NCI-H446 treated with DMSO at 0.1 percent for 48 hours (cell line): Measurements from ENCODE around the gene ZNF556.
"Not testable (repeated sequence)": the region's sequence is repeated elsewhere in the genome, so short reads cannot be mapped to it uniquely, and the experiment has no call there.

Experiments used
- DNase-seq: peaks from one replicate; lab custom pipeline; 2025; lab: John Stamatoyannopoulos, UW

The ZNF556 gene

GRCh38 chr19:2853015-2853606 is 14.0 kb upstream of the ZNF556 start:
- no peak for DNase-seq

- DNase-seq, result no peak
Observed at GRCh38 chr19:2854849-2855248, 12.3 kb upstream of the ZNF556 start.

- no peak for DNase-seq
Observed at GRCh38 chr19:2856457-2857050, 10.6 kb upstream of the ZNF556 start.

GRCh38 chr19:2858864-2859263 is 8.3 kb upstream of the ZNF556 start:
- DNase-seq, result no peak

GRCh38 chr19:2863816-2864215 is 3.3 kb upstream of the ZNF556 start:
- no peak for DNase-seq

- DNase-seq, result no peak
Observed at GRCh38 chr19:2865334-2866100, 1.6 kb upstream of the ZNF556 start.

- DNase-seq, result no peak
Observed at GRCh38 chr19:2866495-2867024, 575 bp upstream of the ZNF556 start.

DNA sequence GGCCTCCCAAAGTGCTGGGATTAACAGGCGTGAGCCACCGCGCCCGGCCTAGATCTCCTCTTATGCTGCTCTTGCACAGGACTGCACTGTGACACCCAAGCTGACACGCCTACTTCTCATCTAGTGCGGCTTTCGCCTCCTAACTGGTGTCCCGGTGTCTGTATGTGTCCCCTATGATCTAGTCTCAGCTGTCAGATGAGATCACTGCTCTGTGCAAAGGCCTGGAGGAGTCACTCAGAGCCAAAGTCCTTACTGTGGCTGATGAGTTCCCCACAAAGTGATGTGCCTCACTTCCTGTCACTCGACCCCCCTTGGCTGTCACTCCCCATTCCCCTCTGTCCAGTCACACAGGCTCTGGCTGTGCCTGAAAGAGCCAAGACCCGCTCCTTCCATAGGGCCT is 2.5 kb downstream of the ZNF556 start:
- no peak for DNase-seq

GRCh38 chr19:2872175-2872574 is 5.0 kb downstream of the ZNF556 start:
- not testable (repeated sequence) for DNase-seq

- no peak for DNase-seq
Observed at GRCh38 chr19:2877398-2878331, 10.5 kb downstream of the ZNF556 start.

DNA sequence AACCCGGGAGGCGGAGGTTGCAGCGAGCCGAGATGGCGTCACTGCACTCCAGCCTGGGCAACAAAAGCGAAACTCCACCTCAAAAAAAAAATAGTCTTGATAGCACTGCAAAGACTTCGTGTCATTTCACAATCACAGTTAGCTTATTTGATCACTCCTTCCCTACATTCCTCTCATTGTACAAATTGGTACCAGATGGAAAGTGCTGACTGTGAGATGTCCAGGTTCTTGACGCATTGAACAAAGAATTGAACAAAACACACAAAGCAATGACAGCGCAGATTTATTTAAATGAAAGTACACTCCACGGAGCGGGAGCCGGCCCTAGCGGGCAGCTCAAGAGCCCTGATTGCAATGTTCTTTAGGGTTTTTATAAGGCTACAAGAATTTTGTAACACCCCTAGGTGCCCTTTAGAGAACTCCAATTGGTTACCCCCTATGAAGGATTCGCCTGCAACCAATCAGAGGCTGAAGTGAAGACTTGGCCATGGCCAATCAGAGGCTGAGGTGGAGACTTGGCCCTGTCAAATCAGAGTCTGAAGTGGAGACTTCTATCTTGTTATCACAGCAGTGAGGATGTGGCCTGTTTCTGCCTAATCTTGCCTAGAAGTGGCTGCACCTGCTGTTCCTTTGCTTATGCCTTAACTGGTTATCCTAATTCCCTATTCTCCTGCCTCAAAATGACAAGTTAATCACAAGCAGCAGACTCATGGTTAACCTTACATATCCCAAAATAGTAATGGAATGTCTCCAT is 16.7 kb downstream of the ZNF556 start:
- DNase-seq, result no peak

GRCh38 chr19:2885736-2886135 is 18.6 kb downstream of the ZNF556 start:
- DNase-seq, result no peak

DNA sequence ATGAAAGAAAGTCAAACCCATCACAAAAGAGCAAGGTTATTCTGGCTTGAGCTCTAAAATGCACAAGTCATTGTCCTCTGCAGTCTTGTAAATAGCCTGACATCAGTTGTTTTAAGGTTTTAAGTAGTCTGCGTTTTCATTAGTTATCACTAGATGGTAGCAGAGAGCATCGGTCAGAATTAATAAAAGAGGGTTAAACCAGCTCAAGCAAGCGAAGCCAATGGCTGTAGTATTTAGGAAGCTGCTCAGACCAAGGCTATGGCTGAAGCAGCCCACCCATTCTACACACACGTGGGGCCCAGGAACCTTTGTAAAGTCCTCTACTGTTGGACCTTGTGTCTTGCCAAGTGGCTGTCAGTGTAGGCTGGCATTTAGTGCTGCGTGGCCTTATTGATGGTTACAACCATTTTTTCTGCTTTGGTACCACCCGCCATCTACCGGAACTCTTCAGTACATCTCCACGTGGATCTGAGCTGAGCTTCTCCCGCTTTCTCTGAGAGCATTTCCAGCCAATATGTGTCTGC is 20.3 kb downstream of the ZNF556 start:
- DNase-seq, result peak; percentile 68

DNA sequence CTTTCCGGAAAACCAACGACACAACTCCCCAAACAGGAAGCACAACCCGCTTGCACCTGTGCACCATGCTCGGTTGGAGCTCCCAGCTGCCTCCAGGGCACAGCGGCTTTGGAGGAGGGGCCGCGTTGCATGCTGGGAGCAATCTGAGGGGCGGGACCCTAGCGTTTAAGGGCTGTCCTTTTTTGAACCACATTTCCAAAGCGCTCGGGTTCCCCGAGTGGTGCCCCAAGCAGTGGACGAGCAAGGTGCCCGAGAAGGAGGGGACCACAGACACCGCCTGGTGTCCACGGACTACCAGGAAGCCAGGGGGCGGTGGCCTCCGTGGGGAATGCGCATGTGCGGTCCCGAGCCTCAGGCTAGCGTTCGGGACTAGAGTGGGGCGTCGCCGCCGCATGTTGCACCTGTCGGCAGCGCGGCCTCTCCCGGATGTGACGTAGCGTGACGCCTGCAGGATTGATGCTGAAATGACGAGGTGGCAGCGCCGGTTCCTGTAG is 21.6 kb downstream of the ZNF556 start:
- no peak for DNase-seq

- not testable (repeated sequence) for DNase-seq
Observed at GRCh38 chr19:2890531-2890930, 23.4 kb downstream of the ZNF556 start.

DNA sequence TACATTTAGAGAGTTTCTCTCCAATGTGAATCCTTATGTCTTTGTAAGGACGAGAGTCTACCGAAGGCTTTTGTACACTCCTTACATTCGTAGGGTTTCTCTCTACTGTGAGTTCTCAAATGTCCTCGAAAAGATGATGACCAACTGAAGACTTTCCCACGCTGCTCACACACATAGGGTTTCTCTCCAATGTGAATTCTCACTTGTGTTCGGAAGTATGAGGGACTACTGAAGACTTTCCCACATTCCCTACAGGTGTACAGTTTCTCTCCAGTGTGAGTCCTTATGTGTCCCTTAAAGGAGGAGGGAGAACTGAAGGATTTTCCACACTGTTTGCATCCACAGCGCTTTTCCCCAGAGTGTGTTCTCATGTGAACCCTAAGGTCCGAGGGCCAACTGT is 29.6 kb downstream of the ZNF556 start:
- DNase-seq, result no peak

GRCh38 chr19:2900296-2901252 is 33.4 kb downstream of the ZNF556 start, which contains the start of gene ZNF57:
TSS of gene ZNF57 (plus strand) at chr19:2900928. CDS start at chr19:2901046, 118 bp downstream.
- DNase-seq, result peak; percentile 98

DNA sequence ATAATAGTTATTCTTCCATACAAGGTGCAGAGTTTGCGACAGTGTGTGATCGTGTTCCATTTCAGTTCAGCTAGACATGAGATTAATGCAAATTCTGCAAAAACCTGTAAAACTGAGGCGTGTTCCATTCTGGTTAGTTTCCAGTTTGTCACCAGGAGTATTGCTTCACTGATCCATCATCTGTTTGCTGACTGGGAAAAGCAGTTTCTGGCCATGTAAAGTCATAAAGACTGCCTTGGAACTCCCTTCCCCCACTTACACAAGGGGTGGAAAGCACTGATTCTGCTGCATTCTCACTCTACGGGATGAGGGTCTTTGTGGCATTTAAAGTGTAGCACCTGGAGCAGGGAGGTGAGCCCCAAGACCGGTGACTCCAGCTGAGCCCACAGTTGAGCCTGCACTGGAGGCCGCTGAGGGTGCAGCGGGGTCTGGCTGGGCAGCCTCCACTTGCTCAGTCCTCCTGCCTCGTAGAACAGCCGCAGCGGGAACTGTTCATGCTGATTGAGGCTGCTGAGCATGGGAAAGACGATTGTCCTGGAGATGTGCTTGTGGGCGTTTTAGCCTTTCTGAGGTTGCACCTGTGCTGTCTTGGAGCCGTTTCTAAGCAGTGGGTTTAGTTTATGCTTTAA is 35.6 kb downstream of the ZNF556 start:
- no peak for DNase-seq

- not testable (repeated sequence) for DNase-seq
Observed at GRCh38 chr19:2903326-2903725, 36.2 kb downstream of the ZNF556 start.
